Measurements from ENCODE around the gene AGAP1.

AGAP1 gene

GRCh38 chr2:235677276-235677788 is 183.5 kb downstream of the AGAP1 start:
- H4K20me1 ChIP-seq (ENCODE audit: control insufficient read depth, insufficient read depth, low read depth, low read length): no peaks in the 10 kb centered on the region
- no peak overlapping the region for H3K4me2 ChIP-seq (ENCODE audit: low read length)
- H3K79me2 ChIP-seq (ENCODE audit: control insufficient read depth, low read length): no peaks in the 10 kb centered on the region

GRCh38 chr2:235677937-235678336 is 184.1 kb downstream of the AGAP1 start:
- H3K9me3 ChIP-seq (ENCODE audit: control insufficient read depth, insufficient read depth, low read length): no peaks in the 10 kb centered on the region
- H3K36me3 ChIP-seq (ENCODE audit: control insufficient read depth, low read length): no peaks in the 10 kb centered on the region
- no peak for TF ChIP-seq CTCF (IDR thresholded peaks at IDR 0.05; ENCODE audit: low read depth, low read length, poor library complexity, severe bottlenecking)
- no peak for TF ChIP-seq EZH2phosphoT487 (IDR thresholded peaks at IDR 0.05; ENCODE audit: borderline replicate concordance, low read length)
- no peaks in the 10 kb centered on the region for H3F3A ChIP-seq (ENCODE audit: control insufficient read depth, insufficient read depth)
- H3K4me3 ChIP-seq (ENCODE audit: low read length): no peak overlapping the region
- H3K4me1 ChIP-seq (ENCODE audit: control insufficient read depth, low read length): no peaks in the 10 kb centered on the region
- no peaks in the 10 kb centered on the region for H3K27me3 ChIP-seq (ENCODE audit: control insufficient read depth, low read length)
- no peak overlapping the region for H3K4me2 ChIP-seq (ENCODE audit: low read length)
- no peaks in the 10 kb centered on the region for H4K20me1 ChIP-seq (ENCODE audit: control insufficient read depth, insufficient read depth, low read depth, low read length)
- no peaks in the 10 kb centered on the region for H3K9me2 ChIP-seq (replicated peaks; ENCODE audit: control insufficient read depth, low read length)
- no peaks in the 10 kb centered on the region for H3K79me2 ChIP-seq (ENCODE audit: control insufficient read depth, low read length)
- H3K27ac ChIP-seq (ENCODE audit: low read depth, low read length): no peak overlapping the region

More at GRCh38 chr2:235677276-235677788, 183.5 kb downstream of the AGAP1 start:
- Histone ChIP-seq H3K9me2 (replicated peaks; ENCODE audit: control insufficient read depth, low read length) (no peaks in the 10 kb centered on the region), H3K27me3 (ENCODE audit: control insufficient read depth, low read length) (no peaks in the 10 kb centered on the region), H3K27ac (ENCODE audit: low read depth, low read length) (no peak overlapping the region), H3K36me3 (ENCODE audit: control insufficient read depth, low read length) (no peaks in the 10 kb centered on the region), H3F3A (ENCODE audit: control insufficient read depth, insufficient read depth) (no peaks in the 10 kb centered on the region), H3K9me3 (ENCODE audit: control insufficient read depth, insufficient read depth, low read length) (no peaks in the 10 kb centered on the region), H3K4me3 (ENCODE audit: low read length) (no peak overlapping the region), H3K4me1 (ENCODE audit: control insufficient read depth, low read length) (no peaks in the 10 kb centered on the region)
- TF ChIP-seq CTCF (IDR thresholded peaks at IDR 0.05; ENCODE audit: low read depth, low read length, poor library complexity, severe bottlenecking) (no peak), EZH2phosphoT487 (IDR thresholded peaks at IDR 0.05; ENCODE audit: borderline replicate concordance, low read length) (no peak)

- no peaks in the 10 kb centered on the region for H3F3A ChIP-seq (ENCODE audit: control insufficient read depth, insufficient read depth)
- no peaks in the 10 kb centered on the region for H3K9me3 ChIP-seq (ENCODE audit: control insufficient read depth, insufficient read depth, low read length)
- H4K20me1 ChIP-seq (ENCODE audit: control insufficient read depth, insufficient read depth, low read depth, low read length): no peaks in the 10 kb centered on the region
- no peak for TF ChIP-seq CTCF (IDR thresholded peaks at IDR 0.05; ENCODE audit: low read depth, low read length, poor library complexity, severe bottlenecking)
- TF ChIP-seq EZH2phosphoT487 (IDR thresholded peaks at IDR 0.05; ENCODE audit: borderline replicate concordance, low read length): no peak
- no peaks in the 10 kb centered on the region for H3K36me3 ChIP-seq (ENCODE audit: control insufficient read depth, low read length)
- no peak overlapping the region for H3K27ac ChIP-seq (ENCODE audit: low read depth, low read length)
- H3K4me1 ChIP-seq (ENCODE audit: control insufficient read depth, low read length): no peaks in the 10 kb centered on the region
- no peaks in the 10 kb centered on the region for H3K79me2 ChIP-seq (ENCODE audit: control insufficient read depth, low read length)
- no peaks in the 10 kb centered on the region for H3K9me2 ChIP-seq (replicated peaks; ENCODE audit: control insufficient read depth, low read length)
- H3K27me3 ChIP-seq (ENCODE audit: control insufficient read depth, low read length): no peaks in the 10 kb centered on the region
- H3K4me2 ChIP-seq (ENCODE audit: low read length): no peak overlapping the region
- no peak overlapping the region for H3K4me3 ChIP-seq (ENCODE audit: low read length)
These were observed 184.9 kb downstream of the AGAP1 start for GRCh38 chr2:235678712-235679111.

All from DOHH2 (cell line).